HEK293T (cell line): Measurements from ENCODE around the gene SPRR2B.

Source experiments
- BHLHE40 ChIP-seq: fragments of 450-650 bp; IDR thresholded peaks from 2 replicates; pipeline ENCODE4 v1.6.1; 2016; ENCODE audit warnings: mild to moderate bottlenecking, moderate library complexity, borderline replicate concordance
- FOXA1 ChIP-seq: fragments of 450-650 bp; IDR thresholded peaks from 2 replicates; pipeline ENCODE4 v1.6.1; 2016; ENCODE audit warnings: mild to moderate bottlenecking
- FOXM1 ChIP-seq: fragments of 450-650 bp; IDR thresholded peaks from 2 replicates; pipeline ENCODE4 v1.6.1; 2017; ENCODE audit warnings: mild to moderate bottlenecking, borderline replicate concordance
- HDGF ChIP-seq: fragments of 450-650 bp; IDR thresholded peaks from 2 replicates; pipeline ENCODE4 v1.6.1; 2017; ENCODE audit warnings: antibody characterized with exemption, borderline replicate concordance
- L3MBTL2 ChIP-seq: fragments of 450-650 bp; conservative IDR thresholded peaks from 2 replicates; pipeline ENCODE4 v1.6.1; 2016; ENCODE audit warnings: mild to moderate bottlenecking
- PKNOX1 ChIP-seq: fragments of 450-650 bp; IDR thresholded peaks from 2 replicates; pipeline ENCODE4 v1.6.1; 2016
- SP1 ChIP-seq: fragments of 450-650 bp; IDR thresholded peaks from 2 replicates; pipeline ENCODE4 v1.6.1; 2017
- TARDBP ChIP-seq: fragments of 450-650 bp; IDR thresholded peaks from 2 replicates; pipeline ENCODE4 v1.6.1; 2016

DNA sequence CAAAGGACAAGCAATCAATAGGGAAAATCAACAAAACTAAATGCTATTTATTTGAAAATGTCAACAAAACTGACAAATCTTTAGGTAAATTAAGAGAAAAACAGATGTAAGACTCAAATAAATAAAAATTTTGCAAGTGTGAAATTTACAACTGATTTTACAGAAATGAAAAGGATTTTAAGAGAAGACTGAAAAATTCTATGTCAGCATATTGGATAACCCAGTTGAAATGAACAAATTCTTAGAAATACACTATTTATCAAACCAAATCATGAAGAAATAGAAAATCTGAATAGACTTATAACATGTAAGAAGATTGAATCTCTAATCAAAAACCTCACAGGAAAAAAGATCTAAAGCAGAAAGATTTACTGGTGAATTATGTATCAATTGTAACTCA is 49.5 kb upstream of the SPRR2B start:
- TF ChIP-seq PKNOX1 (no peak), FOXM1 (no peak), SP1 (no peak), TARDBP (no peak), HDGF (no peak), BHLHE40 (no peak), L3MBTL2 (no peak), FOXA1 (no peak)
